HT1080 (cell line): Measurements from ENCODE around the gene DIO1. TPM values are rescaled to one million over a fixed set of nuclear protein-coding genes. Genes with fewer than 3 reads are reported as not detected.

Experiments used
- total RNA-seq: library from RNA; depleted of rRNA; stranded (reverse); fragments of >200 nt; shearing (Covaris generic); gene quantifications from 2 replicates; pipeline ENCODE4 v1.2.3, GENCODE V29; 2014; rRNA removed

DIO1 gene
- total RNA-seq, 1 experiment from 2014 or later, result not detected

Other genes starting within 250 kb of the DIO1 start
- 0.20 and 0.71 TPM in 2 replicates for gene GLIS1, start 155.0 kb upstream of the DIO1 start, total RNA-seq
- 51.8 and 68.6 TPM in 2 replicates for gene NDC1, start 55.9 kb upstream of the DIO1 start, total RNA-seq
- gene YIPF1, start 4.4 kb upstream of the DIO1 start, total RNA-seq, result 20.2 and 24.9 TPM in 2 replicates
- gene IFT25, start 51.5 kb downstream of the DIO1 start, total RNA-seq, result 44.7 and 58.5 TPM in 2 replicates
- 33.6 and 41.8 TPM in 2 replicates for gene LRRC42, start 52.2 kb downstream of the DIO1 start, total RNA-seq
- not detected in 2 replicates for gene LDLRAD1, start 124.0 kb downstream of the DIO1 start, total RNA-seq
- 208 and 262 TPM in 2 replicates for gene TMEM59, start 159.0 kb downstream of the DIO1 start, total RNA-seq
- gene TCEANC2, start 159.4 kb downstream of the DIO1 start, total RNA-seq, result 5.5 and 6.1 TPM in 2 replicates